Left ventricle myocardium inferior (tissue), 1 donor: ENCODE measurements around the gene SLFN11. TPM values are rescaled to one million over a fixed set of nuclear protein-coding genes. Genes with fewer than 3 reads are reported as not detected.
"Not testable (repeated sequence)": the region's sequence is repeated elsewhere in the genome, so short reads cannot be mapped to it uniquely, and the experiment has no call there.

Experiments
- DNase-seq: peaks from one replicate; pipeline ENCODE4 v3.0.0-alpha.2; 2020
- H3K27ac ChIP-seq: fragments of 200-600 bp; replicated peaks from 2 replicates; pipeline ENCODE4 v1.8.0; 2021
- H3K27me3 ChIP-seq: fragments of 200-600 bp; 2 replicates; pipeline ENCODE4 v1.8.0; 2021; ENCODE audit warnings: low read depth
- H3K36me3 ChIP-seq: fragments of 200-600 bp; 2 replicates; pipeline ENCODE4 v1.8.0; 2021
- H3K4me1 ChIP-seq: fragments of 200-600 bp; 2 replicates; pipeline ENCODE4 v1.8.0; 2021
- H3K4me3 ChIP-seq: fragments of 200-600 bp; 2 replicates; pipeline ENCODE4 v1.8.0; 2021; ENCODE audit warnings: mild to moderate bottlenecking, moderate library complexity
- H3K9me3 ChIP-seq: fragments of 200-600 bp; replicated peaks from 2 replicates; pipeline ENCODE4 v1.8.0; 2021
- CTCF ChIP-seq: fragments of 200-600 bp; IDR thresholded peaks from 2 replicates; pipeline ENCODE4 v1.8.0; 2021; ENCODE audit warnings: antibody characterized with exemption, mild to moderate bottlenecking, borderline replicate concordance
- intact Hi-C: fragments of 100-400 bp; cut with micrococcal nuclease; formaldehyde crosslinking; loops from one replicate; pipeline ENCODE4 v1.11.0; 2022
- long read RNA-seq: library from polyadenylated mRNA; unstranded; transcript quantifications from one replicate; pipeline ENCODE4 v2.0.0, GENCODE V29; 2021
- total RNA-seq: library from RNA; stranded (reverse); fragmentation: NEBNext Ultra II Directional; extraction: Animal tissue kit (Norgen Biotek cat#: 25700); gene quantifications from one replicate; pipeline ENCODE4 v1.2.1, GENCODE V29; 2021
- donor health status: DM: no; HTN: yes; CAD: no; lungs with severe emphysema.

Gene SLFN11, protein sequence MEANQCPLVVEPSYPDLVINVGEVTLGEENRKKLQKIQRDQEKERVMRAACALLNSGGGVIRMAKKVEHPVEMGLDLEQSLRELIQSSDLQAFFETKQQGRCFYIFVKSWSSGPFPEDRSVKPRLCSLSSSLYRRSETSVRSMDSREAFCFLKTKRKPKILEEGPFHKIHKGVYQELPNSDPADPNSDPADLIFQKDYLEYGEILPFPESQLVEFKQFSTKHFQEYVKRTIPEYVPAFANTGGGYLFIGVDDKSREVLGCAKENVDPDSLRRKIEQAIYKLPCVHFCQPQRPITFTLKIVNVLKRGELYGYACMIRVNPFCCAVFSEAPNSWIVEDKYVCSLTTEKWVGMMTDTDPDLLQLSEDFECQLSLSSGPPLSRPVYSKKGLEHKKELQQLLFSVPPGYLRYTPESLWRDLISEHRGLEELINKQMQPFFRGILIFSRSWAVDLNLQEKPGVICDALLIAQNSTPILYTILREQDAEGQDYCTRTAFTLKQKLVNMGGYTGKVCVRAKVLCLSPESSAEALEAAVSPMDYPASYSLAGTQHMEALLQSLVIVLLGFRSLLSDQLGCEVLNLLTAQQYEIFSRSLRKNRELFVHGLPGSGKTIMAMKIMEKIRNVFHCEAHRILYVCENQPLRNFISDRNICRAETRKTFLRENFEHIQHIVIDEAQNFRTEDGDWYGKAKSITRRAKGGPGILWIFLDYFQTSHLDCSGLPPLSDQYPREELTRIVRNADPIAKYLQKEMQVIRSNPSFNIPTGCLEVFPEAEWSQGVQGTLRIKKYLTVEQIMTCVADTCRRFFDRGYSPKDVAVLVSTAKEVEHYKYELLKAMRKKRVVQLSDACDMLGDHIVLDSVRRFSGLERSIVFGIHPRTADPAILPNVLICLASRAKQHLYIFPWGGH
- total RNA-seq: 15.1 TPM
- long read RNA-seq, full-length matches to known transcripts: 1 of 12 reads
- long read RNA-seq, partial matches to known transcripts: 8 of 12 reads
- long read RNA-seq, other reads (novel, unspliced or antisense): 3 of 12 reads

GRCh38 chr17:35373534-35373983 lies at the start of gene SLFN11:
Gene SLFN11 (minus strand): TSS chr17:35373621. CDS start chr17:35363807, 9,814 bp downstream.
- TF ChIP-seq CTCF: no peak
- Histone ChIP-seq H3K36me3 (peaks cover 7% of the 10 kb centered on the region), H3K27ac (peak within 1 kb of the TSS; percentile 98), H3K9me3 (peaks cover 17% of the 10 kb centered on the region), H3K4me3 (peak within 1 kb of the TSS; percentile 79), H3K4me1 (peaks cover 55% of the 10 kb centered on the region), H3K27me3 (peaks cover 56% of the 10 kb centered on the region)
- intact Hi-C loops: no loop called here
- DNase-seq: peak; percentile 88

DNA sequence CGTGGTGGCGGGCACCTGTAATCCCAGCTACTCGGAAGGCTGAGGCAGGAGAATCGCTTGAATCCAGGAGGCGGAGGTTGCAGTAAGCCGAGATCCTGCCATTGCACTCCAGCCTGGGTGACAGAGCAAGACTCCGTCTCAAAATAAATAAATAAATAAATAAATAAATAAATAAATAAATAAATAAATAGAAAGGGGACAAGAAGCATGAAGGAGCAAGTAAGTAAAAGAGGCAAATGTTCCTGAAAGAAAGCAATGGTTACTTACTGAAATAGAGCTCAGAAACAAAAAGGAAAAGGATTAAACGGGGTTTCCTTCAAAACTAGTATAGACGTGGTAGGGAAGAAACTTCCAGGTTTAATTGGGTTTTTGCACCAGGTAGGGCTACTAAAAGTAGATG lies 47.6 kb upstream of the SLFN11 start:
- H3K36me3 ChIP-seq: peaks cover 63% of the 10 kb centered on the region
- intact Hi-C loops, H3K27me3 ChIP-seq, H3K9me3 ChIP-seq, H3K4me3 ChIP-seq, H3K27ac ChIP-seq, DNase-seq, H3K4me1 ChIP-seq: not testable (repeated sequence)

GRCh38 chr17:35416659-35417058 lies 43.2 kb upstream of the SLFN11 start:
- H3K36me3 ChIP-seq: peaks cover 79% of the 10 kb centered on the region
- no peaks in the 10 kb centered on the region for H3K27me3 ChIP-seq
- TF ChIP-seq CTCF: no peak
- intact Hi-C loops: no loop called here
- no peak overlapping the region for H3K4me3 ChIP-seq
- no peak for DNase-seq
- peaks cover 25% of the 10 kb centered on the region for H3K9me3 ChIP-seq
- H3K4me1 ChIP-seq: no peaks in the 10 kb centered on the region
- no peak overlapping the region for H3K27ac ChIP-seq

DNA sequence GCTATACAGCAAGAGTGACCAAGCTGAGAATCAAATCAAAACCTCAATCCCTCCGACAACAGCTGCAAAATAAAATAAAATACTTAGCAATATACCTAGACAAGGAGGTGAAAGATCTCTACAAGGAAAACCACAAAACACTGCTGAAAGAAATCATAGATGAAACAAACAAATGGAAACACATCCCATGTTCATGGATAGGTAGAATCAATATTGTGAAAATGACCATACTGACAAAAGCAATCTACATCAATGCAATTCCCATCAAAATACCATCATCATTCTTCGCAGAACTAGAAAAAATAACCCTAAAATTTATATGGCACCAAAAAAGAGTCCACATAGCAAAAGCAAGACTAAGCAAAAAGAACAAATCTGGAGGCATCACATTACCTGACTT lies 41.3 kb upstream of the SLFN11 start:
- H3K4me1 ChIP-seq, intact Hi-C loops, H3K27me3 ChIP-seq, DNase-seq, H3K4me3 ChIP-seq, H3K27ac ChIP-seq: not testable (repeated sequence)
- Histone ChIP-seq H3K36me3 (peaks cover 81% of the 10 kb centered on the region), H3K9me3 (peaks cover 25% of the 10 kb centered on the region)

DNA sequence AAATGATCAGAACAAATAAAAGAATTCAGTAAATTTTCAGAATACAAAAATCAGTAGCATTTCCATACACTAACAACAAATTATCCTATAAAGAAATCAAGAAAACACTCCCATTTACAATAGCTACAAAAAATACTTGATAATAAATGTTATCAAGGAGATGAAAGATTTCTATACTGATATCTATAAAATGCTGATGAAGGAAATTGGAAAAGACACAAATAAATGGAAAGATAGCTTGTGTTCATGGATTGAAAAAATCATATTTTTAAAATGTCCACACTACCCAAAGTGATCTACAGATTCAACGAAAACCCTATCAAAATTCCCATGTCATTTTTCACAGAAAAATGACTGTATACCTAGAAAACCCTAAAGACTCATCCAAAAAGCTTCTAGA lies 40.8 kb upstream of the SLFN11 start:
- Histone ChIP-seq H3K9me3 (peaks cover 25% of the 10 kb centered on the region), H3K4me3 (no peak overlapping the region), H3K27ac (no peak overlapping the region), H3K4me1 (no peaks in the 10 kb centered on the region), H3K36me3 (peaks cover 78% of the 10 kb centered on the region), H3K27me3 (no peaks in the 10 kb centered on the region)
- no peak for DNase-seq
- TF ChIP-seq CTCF: no peak
- intact Hi-C loops: no loop called here

DNA sequence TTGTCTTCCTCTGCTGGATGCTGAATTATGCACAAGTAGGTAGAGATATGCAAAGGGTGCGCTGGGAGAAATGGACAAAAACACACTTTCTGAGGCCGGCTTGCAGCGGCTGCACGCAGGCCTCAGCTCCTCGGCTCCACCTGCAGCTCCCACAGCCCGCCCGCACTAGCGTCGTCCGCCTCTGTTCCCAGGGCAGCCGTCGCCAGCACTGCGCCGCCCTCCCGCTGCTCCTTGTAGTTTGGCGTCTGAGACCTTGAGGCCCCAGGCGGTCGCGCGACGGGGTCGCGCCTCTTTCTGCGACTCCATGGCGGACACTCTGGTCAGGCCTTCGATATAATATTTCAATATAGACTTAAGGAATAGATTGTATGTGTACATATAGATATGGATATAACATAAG lies 34.1 kb upstream of the SLFN11 start:
- H3K36me3 ChIP-seq: peaks cover 44% of the 10 kb centered on the region
- no peak for DNase-seq
- intact Hi-C loops: no loop called here

More for the DNA sequence above, 34.1 kb upstream of the SLFN11 start:
- H3K4me3 ChIP-seq: no peak overlapping the region
- H3K9me3 ChIP-seq: no peaks in the 10 kb centered on the region
- TF ChIP-seq CTCF: no peak
- no peak overlapping the region for H3K27ac ChIP-seq
- no peaks in the 10 kb centered on the region for H3K27me3 ChIP-seq
- H3K4me1 ChIP-seq: no peaks in the 10 kb centered on the region
